GM12878 (cell line): ENCODE measurements around the gene FAM114A1. TPM values are rescaled to one million over a fixed set of nuclear protein-coding genes. Genes with fewer than 3 reads are reported as not detected.

Experiments used
- ATAC-seq: fragments of 200-7000 bp; cut with Tn5 transposase; 3 replicates; pipeline ENCODE4 v1.9.1; 2020; ENCODE audit warnings: mild to moderate bottlenecking, moderate library complexity
- BruUV-seq: library from RNA; stranded (reverse); fragments of 400-500 nt; replicated peaks from 2 replicates; lab custom pipeline; 2021; lab: Mats Ljungman, UMichigan
- CTCF ChIA-PET: fragments of 300-600 bp; sonication (Branson Sonifier 250); formaldehyde crosslinking; extraction: SDS; loops from one replicate; lab custom pipeline; 2021; ENCODE audit warnings: inconsistent platforms; lab: Yijun Ruan, JAX
- POLR2A ChIA-PET: fragments of 350-600 bp; formaldehyde crosslinking; extraction: SDS; loops from one replicate; lab custom pipeline; 2021; ENCODE audit warnings: inconsistent platforms; lab: Charles Lee
- RAD21 ChIA-PET: fragments of 300-600 bp; sonication (Branson Sonifier 250); formaldehyde crosslinking; loops from one replicate; lab custom pipeline; 2023; ENCODE audit warnings: antibody characterized with exemption; ENCODE audit not compliant: unreplicated experiment; lab: Charles Lee
- SMC1A ChIA-PET: fragments of 300-600 bp; sonication (Branson Sonifier 250); formaldehyde crosslinking; loops from one replicate; lab custom pipeline; 2023; ENCODE audit not compliant: unreplicated experiment, uncharacterized antibody; lab: Charles Lee
- DNase-seq: peaks from one replicate; pipeline ENCODE4 v3.0.0-alpha.2; 2011; ENCODE audit warnings: low read depth, low spot score
- FAIRE-seq: peaks from 3 replicates; lab custom pipeline; 2011; peaks lifted over from hg19 to GRCh38; lab: Jason Lieb, UNC
- H2AFZ ChIP-seq: 2 replicates; pipeline ENCODE4 v1.6.0; 2011; ENCODE audit warnings: low read depth, low read length, control low read depth; ENCODE audit not compliant: control insufficient read depth
- H3K27ac ChIP-seq: 2 replicates; pipeline ENCODE4 v1.5.1; 2011; ENCODE audit warnings: control low read depth; ENCODE audit not compliant: control insufficient read depth, insufficient read depth
- H3K27me3 ChIP-seq, 2 experiments: replicated peaks in 1 of 2; 2 replicates each; pipeline versions ENCODE4 v1.6.0 to v1.6.1; 2011; ENCODE audit warnings: low read length in 1 of 2; ENCODE audit not compliant: control insufficient read depth in 2 of 2, insufficient read depth in 2 of 2
- H3K36me3 ChIP-seq, 2 experiments: 2 replicates each; pipeline ENCODE4 v1.5.1; 2011; ENCODE audit warnings: low read length in 1 of 2; ENCODE audit not compliant: control insufficient read depth in 2 of 2, insufficient read depth in 2 of 2
- H3K4me1 ChIP-seq: 2 replicates; pipeline ENCODE4 v1.6.1; 2011; ENCODE audit warnings: mild to moderate bottlenecking, low read length, moderate library complexity, mixed read lengths; ENCODE audit not compliant: control insufficient read depth, insufficient read depth
- H3K4me2 ChIP-seq: 2 replicates; pipeline ENCODE4 v1.6.0; 2011; ENCODE audit warnings: control low read depth; ENCODE audit not compliant: control insufficient read depth, insufficient read depth
- H3K4me3 ChIP-seq: fragments of 200-600 bp; sonication (generic); 2 replicates; pipeline ENCODE4 v1.5.1; 2016
- H3K79me2 ChIP-seq: 2 replicates; pipeline ENCODE4 v1.6.0; 2011; ENCODE audit warnings: low read length; ENCODE audit not compliant: control insufficient read depth, insufficient read depth
- H3K9ac ChIP-seq: 2 replicates; pipeline ENCODE4 v1.8.0; 2011; ENCODE audit warnings: low read length, control low read depth, mixed read lengths; ENCODE audit not compliant: control insufficient read depth, insufficient read depth
- H3K9me3 ChIP-seq: replicated peaks from 3 replicates; pipeline ENCODE4 v1.5.1; 2011; ENCODE audit warnings: mild to moderate bottlenecking, low read length; ENCODE audit not compliant: control insufficient read depth, insufficient read depth
- H4K20me1 ChIP-seq: 2 replicates; pipeline ENCODE4 v1.6.0; 2011; ENCODE audit not compliant: control insufficient read depth, insufficient read depth
- BMI1 ChIP-seq: fragments of 450-650 bp; IDR thresholded peaks from 2 replicates; pipeline ENCODE4 v1.6.1; 2016; ENCODE audit warnings: mild to moderate bottlenecking, moderate library complexity, borderline replicate concordance
- CBFB ChIP-seq: IDR thresholded peaks from 2 replicates; pipeline ENCODE4 v1.6.1; 2016; ENCODE audit warnings: antibody characterized with exemption, low read depth
- CHD2 ChIP-seq: IDR thresholded peaks from 2 replicates; pipeline ENCODE4 v1.6.1; 2011; ENCODE audit warnings: low read depth, low read length, improper control_type of control experiment, borderline replicate concordance
- FOS ChIP-seq: IDR thresholded peaks from 3 replicates; pipeline ENCODE4 v1.6.1; 2011; ENCODE audit warnings: borderline replicate concordance; ENCODE audit not compliant: insufficient read length; ENCODE audit errors: extremely low read depth
- HCFC1 ChIP-seq: fragments of 150-350 bp; IDR thresholded peaks from 2 replicates; pipeline ENCODE4 v1.6.1; 2014; ENCODE audit warnings: low read length
- KDM1A ChIP-seq: fragments of 200-600 bp; sonication (generic); IDR thresholded peaks from 2 replicates; pipeline ENCODE4 v1.6.1; 2016; ENCODE audit warnings: borderline replicate concordance
- PML ChIP-seq: IDR thresholded peaks from 2 replicates; pipeline ENCODE4 v1.6.1; 2012; ENCODE audit warnings: low read length, inconsistent platforms
- RFX5 ChIP-seq: IDR thresholded peaks from 2 replicates; pipeline ENCODE4 v1.6.1; 2011; ENCODE audit warnings: low read depth, low read length, improper control_type of control experiment
- SREBF2 ChIP-seq: IDR thresholded peaks from 2 replicates; pipeline ENCODE4 v1.6.1; 2012; ENCODE audit warnings: mild to moderate bottlenecking, low read length
- SRF ChIP-seq, 2 experiments: IDR thresholded peaks; 2 replicates each; pipeline ENCODE4 v1.6.1; 2011; ENCODE audit warnings: low read depth in 2 of 2, low read length in 2 of 2, mild to moderate bottlenecking in 1 of 2, moderate library complexity in 1 of 2
- ZNF24 ChIP-seq: fragments of 450-650 bp; IDR thresholded peaks from 2 replicates; pipeline ENCODE4 v1.6.1; 2017; ENCODE audit warnings: antibody characterized with exemption, mild to moderate bottlenecking
- WGBS: methylation state at CpG from one replicate; pipeline ENCODE4 v1.1.6; 2016; ENCODE audit warnings: low lambda C conversion rate; ENCODE audit not compliant: insufficient replicate concordance, insufficient coverage; ENCODE audit errors: missing lambda C conversion rate; 5-methylcytosine and 5-hydroxymethylcytosine counted together
- in situ Hi-C: fragments of 300-500 bp; cut with MboI; formaldehyde crosslinking; loops from 9 replicates; pipeline ENCODE4 v1.14.3; 2018; ENCODE audit warnings: mixed read lengths
- intact Hi-C: fragments of 100-400 bp; cut with micrococcal nuclease; formaldehyde crosslinking; loops from one replicate; pipeline ENCODE4 v1.14.2; 2022; ENCODE audit not compliant: unreplicated experiment
- polyA plus RNA-seq, 11 experiments: library from polyadenylated mRNA; depleted of rRNA in 4 of 11; unstranded in 6 of 11; stranded (reverse) in 5 of 11; fragments of >200 nt; fragmentation: Nextera tagmentation in 4 of 11; fragmentation: Illumina TruSeq in 1 of 11; extraction: Ambion mirVana in 4 of 11; extraction: Trizol in 1 of 11; gene quantifications; 1 replicate in 1 of 11; 2 replicates in 10 of 11; pipeline versions ENCODE4 v1.2.1 to v1.2.3, GENCODE V29; 2011 to 2016; ENCODE audit warnings: inconsistent platforms in 2 of 11, missing spikeins in 2 of 11, low read depth in 1 of 11
- total RNA-seq, 4 experiments: library from RNA; depleted of rRNA in 3 of 4; stranded (reverse); fragments of >200 nt in 3 of 4; fragmentation: Illumina TruSeq in 1 of 4; extraction: Trizol in 1 of 4; gene quantifications; 2 replicates each; pipeline versions ENCODE4 v1.2.1 to v1.2.3, GENCODE V29; 2013 to 2021
- TF ChIP-seq, protein P1 (sequence below): fragments of 450-650 bp; IDR thresholded peaks from 2 replicates; pipeline ENCODE4 v1.6.1; 2017; ENCODE audit warnings: mild to moderate bottlenecking, moderate library complexity
- TF ChIP-seq, protein P2 (sequence below): fragments of 450-650 bp; IDR thresholded peaks from 2 replicates; pipeline ENCODE4 v1.6.1; 2017; ENCODE audit warnings: mild to moderate bottlenecking, low read depth, inconsistent platforms; ENCODE audit not compliant: poor library complexity, severe bottlenecking
- TF ChIP-seq, protein P3 (sequence below): IDR thresholded peaks from 2 replicates; pipeline ENCODE4 v1.6.1; 2012; ENCODE audit warnings: mild to moderate bottlenecking, low read depth, low read length

The FAM114A1 gene
- total and polyA plus RNA-seq, 10 of the 15 experiments (the other 5 are each of a cell fraction or from before 2014, with no cell fraction given) = 1.3 to 6.2 (median 3.9) TPM

DNA sequence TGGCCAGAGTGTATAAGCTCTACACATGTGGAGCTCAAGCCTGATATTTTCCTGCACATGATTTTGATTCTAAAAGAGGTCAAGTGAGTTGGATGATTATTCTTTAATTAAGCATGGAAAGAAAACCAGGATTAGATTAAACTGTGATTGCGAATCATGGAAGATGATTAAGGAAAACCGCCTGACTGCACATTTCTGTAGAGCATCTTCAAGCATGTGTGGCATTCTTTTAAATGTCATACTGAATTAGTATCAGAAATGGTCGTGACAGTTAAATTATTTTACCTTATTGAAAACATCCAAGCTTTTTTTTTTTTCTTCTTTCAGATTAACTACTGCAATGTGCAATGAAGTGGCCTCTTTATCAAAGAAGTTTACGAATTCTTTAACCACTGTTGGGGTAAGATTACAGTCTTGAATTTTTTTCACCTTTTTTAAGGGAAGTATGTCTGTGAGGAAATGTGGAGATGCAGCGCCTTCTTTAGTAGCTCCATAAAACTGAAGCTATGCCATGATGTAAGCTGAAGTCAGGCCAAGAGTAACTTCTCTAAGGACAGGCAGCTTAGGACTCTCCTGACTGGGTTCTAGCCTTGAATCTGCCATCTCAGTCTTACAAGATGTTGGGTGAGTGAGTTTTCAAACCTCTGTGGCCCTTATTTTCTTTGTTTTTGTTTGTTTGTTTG, 67.9 kb downstream of the FAM114A1 start:
- no TSS peak for BruUV-seq
- POLR2A ChIA-PET = interaction anchor here (0.6 to 0.7 kb wide), 2 partner anchors 18 to 1077 kb away, joined by 3 read pairs; no protein-coding TSS in a partner anchor
- 80% methylated on average over 5 of the region's 5 CpGs for WGBS
- RAD21 ChIA-PET = no interaction called here
- intact Hi-C loops = loop anchor here (5.0 kb wide), 2 partner anchors 47 to 97 kb away; partner anchors contain the start of gene TMEM156
- H3K27ac ChIP-seq = no peak overlapping the region
- DNase-seq (no peak), ATAC-seq (no peak), FAIRE-seq (no peak)
- no peaks in the 10 kb centered on the region for H3K9me3 ChIP-seq
- H2AFZ ChIP-seq = no peak overlapping the region
- H3K27me3 ChIP-seq = no peaks in the 10 kb centered on the region
- SMC1A ChIA-PET = interaction anchor here (0.6 to 1.7 kb wide), 4 partner anchors 34 to 198 kb away, joined by 3 to 6 read pairs (median 3); no protein-coding TSS in a partner anchor
- H3K4me1 ChIP-seq = peaks cover 16% of the 10 kb centered on the region
- in situ Hi-C loops = no loop called here
- H3K9ac ChIP-seq = no peak overlapping the region
- no peaks in the 10 kb centered on the region for H3K79me2 ChIP-seq
- H3K36me3 ChIP-seq = peaks cover 0 to 2% of the 10 kb centered on the region in 2 experiments; a peak in 1 of 4 replicates
- CTCF ChIA-PET = interaction anchor here (0.7 kb wide), 1 partner anchor 704 kb away, joined by 3 read pairs; no protein-coding TSS in a partner anchor
- H3K4me2 ChIP-seq = no peak overlapping the region
- H3K4me3 ChIP-seq = no peak overlapping the region
- H4K20me1 ChIP-seq = no peaks in the 10 kb centered on the region
- no peak for TF ChIP-seq SRF (IDR thresholded peaks at IDR 0.05; ENCODE audit: low read depth in 2 of 2, low read length in 2 of 2)
- TF ChIP-seq ZNF24 = no peak
- no peak for TF ChIP-seq SREBF2
- TF ChIP-seq RFX5 = no peak
- TF ChIP-seq, protein P1, sequence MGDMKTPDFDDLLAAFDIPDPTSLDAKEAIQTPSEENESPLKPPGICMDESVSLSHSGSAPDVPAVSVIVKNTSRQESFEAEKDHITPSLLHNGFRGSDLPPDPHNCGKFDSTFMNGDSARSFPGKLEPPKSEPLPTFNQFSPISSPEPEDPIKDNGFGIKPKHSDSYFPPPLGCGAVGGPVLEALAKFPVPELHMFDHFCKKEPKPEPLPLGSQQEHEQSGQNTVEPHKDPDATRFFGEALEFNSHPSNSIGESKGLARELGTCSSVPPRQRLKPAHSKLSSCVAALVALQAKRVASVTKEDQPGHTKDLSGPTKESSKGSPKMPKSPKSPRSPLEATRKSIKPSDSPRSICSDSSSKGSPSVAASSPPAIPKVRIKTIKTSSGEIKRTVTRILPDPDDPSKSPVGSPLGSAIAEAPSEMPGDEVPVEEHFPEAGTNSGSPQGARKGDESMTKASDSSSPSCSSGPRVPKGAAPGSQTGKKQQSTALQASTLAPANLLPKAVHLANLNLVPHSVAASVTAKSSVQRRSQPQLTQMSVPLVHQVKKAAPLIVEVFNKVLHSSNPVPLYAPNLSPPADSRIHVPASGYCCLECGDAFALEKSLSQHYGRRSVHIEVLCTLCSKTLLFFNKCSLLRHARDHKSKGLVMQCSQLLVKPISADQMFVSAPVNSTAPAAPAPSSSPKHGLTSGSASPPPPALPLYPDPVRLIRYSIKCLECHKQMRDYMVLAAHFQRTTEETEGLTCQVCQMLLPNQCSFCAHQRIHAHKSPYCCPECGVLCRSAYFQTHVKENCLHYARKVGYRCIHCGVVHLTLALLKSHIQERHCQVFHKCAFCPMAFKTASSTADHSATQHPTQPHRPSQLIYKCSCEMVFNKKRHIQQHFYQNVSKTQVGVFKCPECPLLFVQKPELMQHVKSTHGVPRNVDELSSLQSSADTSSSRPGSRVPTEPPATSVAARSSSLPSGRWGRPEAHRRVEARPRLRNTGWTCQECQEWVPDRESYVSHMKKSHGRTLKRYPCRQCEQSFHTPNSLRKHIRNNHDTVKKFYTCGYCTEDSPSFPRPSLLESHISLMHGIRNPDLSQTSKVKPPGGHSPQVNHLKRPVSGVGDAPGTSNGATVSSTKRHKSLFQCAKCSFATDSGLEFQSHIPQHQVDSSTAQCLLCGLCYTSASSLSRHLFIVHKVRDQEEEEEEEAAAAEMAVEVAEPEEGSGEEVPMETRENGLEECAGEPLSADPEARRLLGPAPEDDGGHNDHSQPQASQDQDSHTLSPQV = no peak
- TF ChIP-seq, protein P2, sequence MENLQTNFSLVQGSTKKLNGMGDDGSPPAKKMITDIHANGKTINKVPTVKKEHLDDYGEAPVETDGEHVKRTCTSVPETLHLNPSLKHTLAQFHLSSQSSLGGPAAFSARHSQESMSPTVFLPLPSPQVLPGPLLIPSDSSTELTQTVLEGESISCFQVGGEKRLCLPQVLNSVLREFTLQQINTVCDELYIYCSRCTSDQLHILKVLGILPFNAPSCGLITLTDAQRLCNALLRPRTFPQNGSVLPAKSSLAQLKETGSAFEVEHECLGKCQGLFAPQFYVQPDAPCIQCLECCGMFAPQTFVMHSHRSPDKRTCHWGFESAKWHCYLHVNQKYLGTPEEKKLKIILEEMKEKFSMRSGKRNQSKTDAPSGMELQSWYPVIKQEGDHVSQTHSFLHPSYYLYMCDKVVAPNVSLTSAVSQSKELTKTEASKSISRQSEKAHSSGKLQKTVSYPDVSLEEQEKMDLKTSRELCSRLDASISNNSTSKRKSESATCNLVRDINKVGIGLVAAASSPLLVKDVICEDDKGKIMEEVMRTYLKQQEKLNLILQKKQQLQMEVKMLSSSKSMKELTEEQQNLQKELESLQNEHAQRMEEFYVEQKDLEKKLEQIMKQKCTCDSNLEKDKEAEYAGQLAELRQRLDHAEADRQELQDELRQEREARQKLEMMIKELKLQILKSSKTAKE = no peak
- TF ChIP-seq, protein P3, sequence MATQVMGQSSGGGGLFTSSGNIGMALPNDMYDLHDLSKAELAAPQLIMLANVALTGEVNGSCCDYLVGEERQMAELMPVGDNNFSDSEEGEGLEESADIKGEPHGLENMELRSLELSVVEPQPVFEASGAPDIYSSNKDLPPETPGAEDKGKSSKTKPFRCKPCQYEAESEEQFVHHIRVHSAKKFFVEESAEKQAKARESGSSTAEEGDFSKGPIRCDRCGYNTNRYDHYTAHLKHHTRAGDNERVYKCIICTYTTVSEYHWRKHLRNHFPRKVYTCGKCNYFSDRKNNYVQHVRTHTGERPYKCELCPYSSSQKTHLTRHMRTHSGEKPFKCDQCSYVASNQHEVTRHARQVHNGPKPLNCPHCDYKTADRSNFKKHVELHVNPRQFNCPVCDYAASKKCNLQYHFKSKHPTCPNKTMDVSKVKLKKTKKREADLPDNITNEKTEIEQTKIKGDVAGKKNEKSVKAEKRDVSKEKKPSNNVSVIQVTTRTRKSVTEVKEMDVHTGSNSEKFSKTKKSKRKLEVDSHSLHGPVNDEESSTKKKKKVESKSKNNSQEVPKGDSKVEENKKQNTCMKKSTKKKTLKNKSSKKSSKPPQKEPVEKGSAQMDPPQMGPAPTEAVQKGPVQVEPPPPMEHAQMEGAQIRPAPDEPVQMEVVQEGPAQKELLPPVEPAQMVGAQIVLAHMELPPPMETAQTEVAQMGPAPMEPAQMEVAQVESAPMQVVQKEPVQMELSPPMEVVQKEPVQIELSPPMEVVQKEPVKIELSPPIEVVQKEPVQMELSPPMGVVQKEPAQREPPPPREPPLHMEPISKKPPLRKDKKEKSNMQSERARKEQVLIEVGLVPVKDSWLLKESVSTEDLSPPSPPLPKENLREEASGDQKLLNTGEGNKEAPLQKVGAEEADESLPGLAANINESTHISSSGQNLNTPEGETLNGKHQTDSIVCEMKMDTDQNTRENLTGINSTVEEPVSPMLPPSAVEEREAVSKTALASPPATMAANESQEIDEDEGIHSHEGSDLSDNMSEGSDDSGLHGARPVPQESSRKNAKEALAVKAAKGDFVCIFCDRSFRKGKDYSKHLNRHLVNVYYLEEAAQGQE = no peak
- TF ChIP-seq CHD2 = no peak
- no peak for TF ChIP-seq KDM1A
- TF ChIP-seq HCFC1 = no peak
- no peak for TF ChIP-seq CBFB
- no peak for TF ChIP-seq BMI1
- TF ChIP-seq PML = no peak
- no peak for TF ChIP-seq FOS
